Fibroblast of skin of right biceps (primary cell): ENCODE data around the gene FUT7.
"Not testable (repeated sequence)": the region's sequence is repeated elsewhere in the genome, so short reads cannot be mapped to it uniquely, and the experiment has no call there.

ENCODE experiments used
- DNase-seq: peaks from one replicate; pipeline ENCODE4 v3.0.0-alpha.2; 2013

The FUT7 gene

DNA sequence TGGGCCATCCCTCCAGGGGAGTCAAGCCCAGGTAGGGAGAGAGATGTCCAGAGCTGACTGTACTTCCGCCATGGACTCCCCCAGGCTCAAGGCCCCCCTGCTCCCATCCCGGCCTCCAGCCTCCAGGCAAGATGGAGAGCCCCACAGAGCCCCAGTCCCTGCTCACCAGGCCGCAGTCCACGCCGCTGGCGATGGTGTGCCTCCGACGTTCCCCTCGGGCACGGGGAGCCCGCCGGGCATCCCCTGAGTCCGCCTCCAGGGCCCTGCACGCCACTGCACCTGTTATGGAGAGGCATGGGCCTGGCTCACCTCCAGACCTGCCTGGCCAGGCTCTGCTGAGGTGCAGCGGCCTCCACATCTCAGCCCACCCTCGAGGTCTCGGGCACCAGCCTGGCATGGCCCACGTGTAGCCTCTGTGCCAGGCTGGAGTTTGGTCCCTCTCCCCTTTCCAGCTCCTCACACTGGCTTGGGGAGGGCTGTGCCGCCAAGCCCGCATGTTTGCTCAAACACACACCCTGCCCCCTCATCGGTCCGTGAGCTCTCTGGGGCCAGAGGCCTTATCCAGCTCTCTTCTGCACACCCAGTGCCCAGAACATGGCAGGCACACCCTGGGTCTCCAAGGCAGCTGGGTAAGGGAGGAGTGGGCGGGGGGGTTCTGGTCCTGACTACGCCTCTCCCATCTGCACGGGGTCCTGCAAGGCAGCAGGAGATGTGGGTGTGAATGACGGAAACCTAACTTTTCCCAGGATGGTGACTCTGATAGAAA, 34.4 kb upstream of the FUT7 start:
- DNase-seq = no peak

DNA sequence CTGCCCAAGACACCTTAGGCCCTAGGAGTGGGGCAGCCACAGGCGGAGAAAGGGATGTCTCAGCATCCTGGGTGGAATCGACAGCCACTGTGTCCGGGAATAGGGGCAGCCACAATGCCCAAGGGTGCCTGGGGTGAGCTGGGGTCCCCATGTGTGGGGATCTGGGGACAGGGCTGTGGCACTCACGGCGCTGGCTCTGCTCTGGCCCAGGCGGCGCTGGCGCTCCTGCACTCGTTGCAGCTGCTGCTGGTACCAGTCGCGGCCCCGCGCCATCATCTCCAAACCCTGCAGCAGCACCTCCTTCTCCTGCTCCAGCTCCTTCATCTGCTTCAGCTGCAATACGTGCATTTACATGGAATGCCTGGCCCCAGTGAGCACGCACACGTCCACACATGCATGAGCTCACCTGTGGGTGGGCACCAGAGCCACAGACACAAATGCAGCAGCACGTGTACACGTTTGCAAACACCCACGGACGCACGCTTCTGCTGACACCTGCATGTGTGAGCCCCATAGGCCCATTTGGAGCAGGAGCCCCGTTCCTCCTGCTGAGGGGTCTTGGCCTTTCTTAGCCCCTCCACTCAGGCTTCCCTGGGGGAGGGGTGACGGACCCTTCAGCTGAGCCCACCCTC, 33.6 kb upstream of the FUT7 start:
- DNase-seq = no peak

DNA sequence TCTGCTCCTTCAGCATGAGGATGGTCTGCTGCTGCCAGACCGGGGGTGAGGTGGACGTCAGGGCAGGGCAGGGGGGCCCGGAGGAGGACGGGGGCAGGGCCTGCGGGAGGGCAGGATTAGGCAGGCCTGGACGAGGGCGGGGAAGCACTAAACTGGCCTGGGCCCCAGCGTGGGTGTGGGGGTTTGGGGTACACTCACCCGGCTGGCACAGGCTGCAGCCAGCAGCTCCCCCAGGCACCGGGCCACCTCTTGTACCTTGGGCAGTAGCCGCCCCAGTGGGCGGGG, 32.9 kb upstream of the FUT7 start:
- no peak for DNase-seq

DNA sequence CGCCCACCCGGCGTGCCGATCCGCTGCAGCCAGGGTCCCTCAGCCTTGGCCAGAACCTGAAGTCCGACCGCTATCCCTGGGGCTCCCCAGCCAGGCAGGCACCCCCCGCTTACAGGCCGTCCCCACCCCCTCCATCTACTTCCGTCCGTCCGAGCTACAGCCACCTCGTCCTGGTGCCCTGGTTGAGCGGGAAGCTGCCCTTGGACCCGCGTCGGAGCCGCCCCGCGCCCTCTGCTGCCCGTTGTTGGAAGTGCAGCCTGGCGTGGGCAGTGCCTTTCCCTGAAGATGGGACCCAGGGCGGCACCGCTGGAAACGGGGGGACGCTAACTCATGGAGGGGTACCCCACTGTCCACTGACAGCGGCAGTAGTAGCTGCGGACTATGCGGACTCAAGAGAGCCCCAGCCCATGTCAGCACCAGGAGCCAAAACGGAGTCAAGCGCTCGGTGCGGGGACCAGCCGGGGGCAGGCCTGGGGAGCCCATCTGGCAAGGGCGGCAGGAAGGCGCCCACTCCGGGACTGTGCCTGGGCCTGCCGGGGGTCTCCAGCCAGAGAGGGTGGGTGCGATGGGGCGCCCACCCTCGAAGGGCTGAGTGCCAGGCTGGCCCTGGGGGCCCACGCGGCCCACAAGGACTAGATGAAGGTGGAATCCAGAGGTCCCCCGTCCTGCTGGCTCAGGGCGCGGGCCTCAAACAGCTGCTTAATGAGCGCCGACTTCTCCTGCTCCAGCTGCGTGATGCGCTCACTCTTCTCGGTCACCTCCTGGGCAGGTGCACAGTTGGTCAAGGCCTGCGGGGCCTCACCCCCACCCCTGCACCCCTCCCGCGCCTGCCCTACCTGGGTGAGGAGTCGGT, 32.4 kb upstream of the FUT7 start:
- DNase-seq = peak; percentile 30

DNA sequence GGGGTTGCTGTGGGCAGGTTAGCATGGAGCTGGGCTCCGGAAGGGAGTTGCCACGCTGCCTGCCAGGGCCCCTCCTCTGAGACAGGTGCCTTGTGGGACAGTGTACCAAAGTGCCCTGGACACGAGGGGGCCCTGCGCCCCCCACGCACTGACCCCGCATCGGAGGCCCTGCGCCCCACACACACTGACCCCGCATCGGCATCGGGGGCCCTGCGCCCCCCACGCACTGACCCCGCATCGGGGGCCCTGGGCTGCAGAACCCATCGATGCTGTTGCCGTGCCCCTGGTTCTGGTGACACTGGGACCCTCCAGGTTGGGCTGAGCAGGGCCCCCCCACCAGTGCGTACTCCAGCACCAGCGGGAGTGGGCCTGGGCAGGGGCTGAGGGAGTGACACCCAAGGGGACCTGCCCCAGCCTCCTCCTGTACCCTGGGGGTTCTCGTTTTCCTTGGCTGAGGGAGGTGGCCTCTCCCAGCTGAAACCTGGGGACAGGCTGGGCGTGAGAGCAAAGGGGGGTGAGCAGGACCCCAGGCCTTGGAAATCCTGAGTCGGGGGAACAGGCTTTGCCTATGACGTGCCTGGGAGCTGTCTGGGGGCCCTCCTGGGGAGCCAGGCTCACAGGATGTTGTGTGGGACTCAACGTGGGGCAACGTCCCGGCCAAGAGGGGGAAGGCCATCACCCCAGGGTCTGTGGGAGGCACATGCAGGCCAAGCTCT, 31.6 kb upstream of the FUT7 start:
- no peak for DNase-seq

DNA sequence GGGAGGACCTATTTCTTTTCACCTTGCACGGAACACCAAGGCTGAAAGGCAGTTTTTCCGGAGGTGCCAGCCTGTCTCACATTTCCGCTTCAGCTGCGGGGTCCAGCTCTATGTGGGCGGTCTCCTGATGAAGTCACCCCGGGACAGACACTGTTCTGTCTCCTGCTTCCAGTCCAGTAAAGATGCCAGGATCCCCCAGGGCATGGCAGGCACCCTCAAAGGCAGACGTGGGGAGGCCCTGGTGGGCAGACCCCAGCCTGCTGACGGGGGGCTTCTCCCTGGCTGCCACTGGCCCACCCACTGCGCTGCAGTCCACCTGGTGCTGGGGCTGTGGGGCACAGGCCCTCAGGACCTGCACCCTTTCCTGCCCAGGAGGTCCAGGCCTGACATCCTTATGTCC, 30.9 kb upstream of the FUT7 start:
- not testable (repeated sequence) for DNase-seq

DNA sequence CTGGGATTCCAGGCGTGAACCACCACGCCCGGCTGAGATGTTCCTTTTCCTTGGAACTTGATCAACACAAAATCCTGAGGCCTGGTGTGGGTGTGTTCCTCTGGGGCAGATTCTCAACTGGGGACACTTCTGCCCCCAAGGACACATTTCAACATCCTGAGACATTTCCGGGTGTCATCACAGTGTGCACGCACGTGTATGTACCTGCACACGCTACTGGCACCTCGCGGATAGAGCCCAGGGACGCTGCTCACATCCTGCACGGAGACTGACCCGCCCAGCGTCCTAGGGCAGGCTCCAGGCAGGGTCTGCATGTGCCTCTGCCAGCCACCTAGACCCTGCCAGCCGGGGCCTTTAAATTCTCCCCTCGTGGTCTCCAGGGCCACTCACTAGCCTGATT, 30.5 kb upstream of the FUT7 start:
- no peak for DNase-seq

DNA sequence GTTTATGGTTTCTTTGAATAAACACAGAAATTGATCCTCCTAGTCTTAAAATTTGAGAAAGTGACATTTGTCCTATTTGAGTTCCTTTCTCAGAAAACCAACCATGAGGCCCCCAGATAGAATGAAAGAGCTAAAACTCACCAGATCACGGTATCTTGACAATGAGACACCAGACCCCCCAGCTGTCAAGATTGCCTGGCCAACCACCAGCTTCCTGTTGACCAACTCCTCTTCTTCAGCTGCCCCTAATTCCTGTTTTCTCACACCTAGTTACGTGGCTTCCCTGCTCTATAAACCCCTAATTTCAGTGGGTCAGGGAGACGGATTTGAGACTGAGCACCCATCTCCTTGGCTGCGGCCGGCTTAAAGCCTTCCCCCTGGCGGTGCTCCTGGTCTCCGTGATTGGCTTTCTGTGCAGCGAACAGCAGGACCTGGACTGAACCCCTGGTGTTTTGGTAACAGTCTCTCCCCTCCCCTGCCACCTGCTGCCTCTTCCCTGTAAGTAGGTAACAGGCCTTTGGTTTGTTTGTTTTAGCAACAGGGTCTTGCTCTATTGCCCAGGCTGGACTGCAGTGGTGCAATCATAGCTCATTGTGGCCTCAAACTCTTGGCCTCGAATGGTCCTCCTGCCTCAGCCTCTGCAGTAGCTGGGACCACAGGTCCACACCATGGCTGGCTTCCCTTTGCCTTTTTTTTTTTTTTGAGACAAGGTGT, 26.8 kb upstream of the FUT7 start:
- no peak for DNase-seq

DNA sequence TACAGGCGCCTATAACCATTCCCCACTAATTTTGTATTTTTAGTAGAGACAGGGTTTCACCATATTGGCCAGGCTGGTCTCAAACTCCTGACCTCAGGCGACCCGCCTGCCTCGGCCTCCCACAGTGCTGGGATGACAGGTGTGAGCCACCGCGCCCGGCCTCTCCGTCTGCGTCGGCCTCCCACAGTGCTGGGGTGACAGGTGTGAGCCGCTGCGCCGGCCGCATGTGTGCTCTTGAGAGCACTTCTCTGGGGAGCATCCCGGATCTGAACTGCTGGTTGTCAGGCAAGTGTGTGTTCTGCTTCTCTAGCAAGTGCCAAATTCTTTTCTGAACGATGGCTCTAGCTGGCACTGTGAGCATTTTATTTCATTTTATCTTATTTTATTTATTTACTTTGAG, 25.7 kb upstream of the FUT7 start:
- DNase-seq = no peak

DNA sequence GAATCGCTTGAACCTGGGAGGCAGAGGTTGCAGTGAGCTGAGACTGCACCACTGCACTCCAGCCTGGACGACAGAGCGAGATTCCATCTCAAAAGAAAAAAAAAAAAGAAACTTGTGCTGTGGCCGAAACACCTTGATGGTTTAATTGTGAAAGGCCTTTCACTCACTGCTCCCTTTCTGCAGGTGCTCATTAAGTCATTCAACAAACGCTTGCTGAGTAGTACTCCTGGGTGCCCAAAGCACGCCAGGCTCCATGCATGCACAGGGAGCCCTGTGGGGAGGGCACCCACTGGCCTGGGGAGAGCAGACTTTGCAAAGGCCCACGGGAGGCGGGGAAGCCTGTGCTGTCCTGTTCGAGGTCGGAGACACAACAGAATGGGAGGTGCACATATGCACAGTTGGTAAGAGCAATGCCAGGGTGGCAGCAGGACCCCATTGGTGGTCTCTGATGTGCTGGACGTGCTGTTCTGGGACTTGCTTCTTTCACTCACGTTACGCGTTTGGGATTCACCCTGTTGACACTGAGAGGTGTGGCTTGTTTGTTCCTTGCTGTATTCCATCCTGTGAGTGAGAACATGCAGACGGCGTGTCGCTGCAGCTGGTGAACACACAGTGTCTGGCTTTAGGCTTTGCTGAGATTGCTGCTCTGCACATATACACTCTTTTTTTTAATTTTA, 25.0 kb upstream of the FUT7 start:
- DNase-seq = no peak

DNA sequence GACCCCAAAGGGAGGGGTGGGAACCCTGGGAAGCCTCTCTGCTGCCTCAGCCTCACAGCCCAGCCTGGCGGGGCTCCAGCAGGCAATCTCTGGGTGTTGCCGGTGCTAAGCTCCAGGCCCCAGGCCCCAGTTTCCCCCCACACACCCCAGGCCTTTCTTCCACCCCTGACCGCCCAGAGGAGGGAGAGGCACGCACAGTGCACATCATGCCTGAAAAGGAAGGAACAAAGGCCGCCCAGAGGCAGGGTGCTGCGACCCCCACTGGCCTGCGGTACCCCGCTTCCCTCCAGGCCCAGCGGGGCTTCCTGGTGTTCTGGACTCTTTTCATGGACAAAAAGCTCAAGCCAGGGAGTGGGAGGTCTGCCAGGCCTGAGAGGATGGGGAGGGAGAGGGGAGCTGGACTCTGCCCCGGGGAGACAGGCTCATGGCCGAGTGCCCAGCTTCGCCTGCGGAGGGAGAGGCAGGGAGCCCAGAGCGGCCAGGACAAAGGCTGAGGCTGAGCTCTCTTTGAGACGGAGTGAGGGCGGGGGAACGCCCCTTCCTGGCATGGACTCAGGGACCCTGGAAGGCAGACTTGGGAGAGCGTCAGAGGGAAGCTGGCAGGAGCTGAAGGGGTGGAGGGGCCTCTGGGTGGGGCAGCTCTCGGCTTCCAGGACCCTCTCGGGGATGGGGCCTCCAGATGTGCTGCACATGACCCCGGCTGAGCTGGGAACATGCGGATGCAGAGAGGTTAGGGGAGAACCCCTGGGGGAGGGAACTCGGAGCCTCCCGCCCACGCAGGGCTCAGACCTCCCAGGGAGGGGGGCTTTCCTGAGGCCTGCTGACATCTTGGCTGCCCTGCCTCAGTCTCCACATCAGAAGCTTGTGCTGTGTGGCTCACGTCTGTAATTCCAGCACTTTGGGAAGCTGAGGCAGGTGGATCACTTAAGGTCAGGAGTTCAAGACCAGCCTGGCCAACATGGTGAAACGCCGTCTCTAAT, 23.8 kb upstream of the FUT7 start:
- peak; percentile 24 for DNase-seq

DNA sequence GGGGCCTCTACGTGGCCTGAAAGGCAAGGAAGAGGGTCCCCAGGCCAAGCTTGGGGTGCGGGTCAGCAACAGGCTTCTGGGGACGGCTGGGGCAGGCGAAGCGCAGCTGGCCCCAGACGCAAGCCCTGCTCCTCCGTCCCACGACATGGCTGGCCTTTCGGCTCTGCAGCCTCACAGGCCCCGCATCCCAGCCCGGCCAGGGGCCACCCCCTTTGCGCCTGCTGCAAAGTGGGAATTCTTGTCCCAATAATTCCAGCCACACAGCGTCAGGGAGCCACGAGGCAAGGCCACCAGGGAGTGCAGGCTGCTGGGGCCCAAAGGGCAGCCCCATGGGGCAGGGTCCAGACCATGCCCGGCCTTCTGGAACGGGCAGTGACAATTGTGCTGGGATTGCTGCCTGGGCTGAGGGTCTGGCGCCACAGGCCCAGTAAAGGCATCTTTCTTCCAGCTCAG, 23.1 kb upstream of the FUT7 start:
- DNase-seq = no peak

DNA sequence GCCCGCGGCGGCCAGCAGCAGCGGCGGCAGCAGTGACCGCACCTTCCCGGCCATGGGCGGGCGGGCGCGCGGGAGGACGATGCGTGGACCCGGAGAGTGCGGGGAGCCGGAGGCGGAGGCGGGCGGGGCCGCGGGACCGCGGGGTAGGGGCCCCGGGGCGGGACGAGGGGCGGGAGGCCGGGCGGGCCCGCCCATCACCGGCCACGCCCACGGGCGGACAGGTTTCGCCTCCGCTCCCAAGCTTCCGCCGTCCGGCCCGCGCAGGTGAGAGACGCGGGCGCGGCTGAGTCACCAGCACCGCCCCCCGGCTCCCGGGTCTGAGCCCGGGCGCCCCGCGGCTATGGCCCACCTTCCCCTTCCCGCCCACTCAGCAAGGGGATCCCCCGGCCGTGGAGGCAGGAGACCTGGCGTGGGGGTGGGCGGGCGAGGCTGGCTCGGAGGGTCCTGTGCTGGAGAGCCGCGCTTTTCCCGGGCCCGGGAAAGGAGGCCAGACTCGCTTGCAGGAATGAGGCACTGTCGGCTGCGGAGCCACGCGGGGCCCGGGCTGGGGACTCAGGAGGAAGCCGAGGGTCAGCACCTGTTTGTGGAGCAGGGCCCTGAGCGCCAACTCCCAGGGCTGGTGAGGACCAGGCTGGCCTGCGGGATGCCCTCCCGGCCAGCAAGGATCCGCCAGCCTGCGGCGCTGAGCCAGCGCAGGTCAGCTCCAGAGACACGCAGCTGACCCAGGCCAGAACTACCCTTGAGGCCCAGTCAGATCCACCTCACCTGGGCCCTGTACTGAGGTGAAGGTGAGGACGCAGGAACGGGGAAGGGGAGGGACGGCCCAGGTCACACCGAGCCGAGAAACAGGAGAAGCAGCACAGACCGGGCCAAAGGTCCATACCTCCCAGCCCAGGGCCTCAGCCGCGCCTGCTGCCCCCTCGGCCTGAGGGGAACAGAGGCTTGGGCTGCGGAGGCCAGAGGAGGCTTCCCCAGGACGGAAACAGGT, 22.4 kb upstream of the FUT7 start, which contains the start of gene ENTPD2:
TSS of gene ENTPD2 (minus strand) at position 118 of the 988 bp plus-strand sequence. CDS start at position 54, 64 bp downstream.
- DNase-seq = no peak

DNA sequence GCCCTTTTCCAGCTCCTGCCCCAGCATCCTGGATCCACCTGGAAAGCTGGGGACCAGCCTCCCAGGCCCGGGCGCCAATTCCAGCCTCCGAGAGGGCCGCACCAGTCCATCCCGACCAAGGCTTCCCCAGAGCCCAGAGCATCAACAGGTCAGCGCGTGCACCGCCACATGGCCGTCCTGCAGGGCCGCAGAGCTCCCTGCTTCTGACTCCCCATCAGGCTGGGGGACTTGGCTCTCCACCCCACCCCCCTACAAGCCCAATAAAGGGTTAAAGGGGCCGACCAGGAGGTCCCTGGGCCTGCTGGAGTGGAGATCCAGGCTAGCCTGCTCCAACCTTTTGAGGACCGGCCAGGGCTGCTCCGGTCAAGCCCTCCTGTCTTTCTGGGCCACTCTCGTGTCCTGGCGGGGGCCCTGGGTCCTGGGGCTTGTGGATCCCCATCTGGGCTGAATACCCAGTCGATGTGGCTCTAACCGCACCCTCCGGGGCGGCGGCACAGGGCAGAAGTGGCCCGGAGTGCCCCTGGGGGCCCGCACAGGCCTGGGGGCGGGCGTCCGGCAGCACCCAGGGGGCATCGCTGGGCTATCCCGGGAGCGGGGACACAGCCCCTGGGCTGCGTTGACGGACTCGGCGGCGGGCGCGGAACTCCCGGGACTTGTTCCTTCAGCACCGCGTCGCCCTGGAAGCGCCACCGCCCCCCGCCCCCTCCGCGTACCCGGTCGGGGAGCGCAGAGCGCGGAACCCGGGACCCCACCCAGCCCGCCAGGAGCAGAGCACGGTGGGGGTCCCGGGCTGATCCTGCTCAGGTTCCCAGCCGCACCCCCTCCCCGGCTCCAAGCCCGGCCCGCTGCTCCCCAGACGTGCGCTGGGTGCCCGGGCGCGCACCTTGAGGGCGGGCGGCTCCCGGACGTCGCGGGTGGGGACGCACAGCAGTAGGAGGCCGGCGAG, 21.4 kb upstream of the FUT7 start:
- DNase-seq = no peak

DNA sequence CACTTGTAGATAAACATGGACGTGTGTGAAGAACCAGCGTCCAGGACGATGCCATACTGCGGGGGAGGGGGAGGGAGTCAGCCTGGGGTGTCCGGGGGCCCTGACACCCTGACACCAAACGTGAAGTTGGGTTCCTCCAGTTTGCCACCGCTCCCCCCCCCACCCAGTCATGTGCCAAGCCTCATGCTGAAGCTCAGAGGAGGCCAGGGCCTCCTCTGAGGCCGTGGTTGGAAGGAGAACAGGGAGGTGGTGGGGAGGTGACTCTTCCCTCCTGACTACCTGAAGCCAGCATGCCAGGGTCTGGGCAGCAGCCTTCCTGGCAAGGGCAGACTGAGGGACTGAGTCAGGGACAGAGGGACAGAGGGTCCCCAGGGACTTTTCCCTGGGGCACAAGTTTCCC, 20.4 kb upstream of the FUT7 start:
- DNase-seq = no peak

DNA sequence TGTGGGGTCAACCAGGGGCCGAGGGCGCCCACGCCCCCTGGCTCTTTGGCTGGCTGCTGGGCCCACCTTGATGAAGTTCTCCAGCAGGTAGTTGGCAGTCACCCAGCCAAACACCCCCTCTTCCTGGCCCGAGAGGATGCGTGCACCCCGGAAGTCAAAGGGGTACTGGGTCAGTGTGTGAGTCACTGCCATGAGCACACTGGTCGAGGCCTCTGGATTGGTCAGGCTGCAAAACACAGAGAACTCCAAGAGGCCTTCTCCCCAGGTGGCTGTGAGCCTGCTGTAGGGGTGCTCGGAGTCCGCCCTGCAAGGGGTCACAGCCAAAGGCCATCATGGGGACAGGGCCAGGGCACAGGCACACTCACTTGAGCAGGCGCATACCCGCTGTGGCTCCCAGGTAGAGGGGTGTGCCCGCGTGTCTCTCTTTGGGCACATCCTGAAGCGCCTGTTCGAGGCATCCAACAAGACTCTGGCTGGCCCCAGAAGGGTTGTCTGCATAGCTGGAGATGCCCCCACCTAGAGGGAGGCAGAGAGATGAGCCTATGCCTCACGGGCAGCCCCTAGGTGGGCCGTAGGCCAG, 19.3 kb upstream of the FUT7 start:
- no peak for DNase-seq

DNA sequence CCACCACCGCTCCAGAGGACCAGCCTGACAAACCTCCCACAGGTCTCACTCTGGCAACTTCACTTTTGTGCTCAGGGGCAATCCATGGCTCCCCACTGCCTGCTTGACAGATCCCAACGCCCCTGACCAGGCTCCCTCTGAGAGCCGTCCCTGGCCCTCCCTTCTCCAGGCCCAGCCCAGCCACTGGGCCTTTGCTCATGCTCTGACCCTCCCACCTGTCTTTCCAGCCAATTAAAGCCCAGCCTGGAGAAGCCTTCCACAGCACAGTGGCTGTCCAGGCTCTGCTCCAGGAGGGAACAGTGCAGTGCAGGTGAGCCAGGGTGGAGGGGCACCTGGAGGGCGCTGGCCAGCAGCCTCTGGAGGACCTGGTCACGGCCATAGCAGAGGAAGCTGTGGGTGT, 18.7 kb upstream of the FUT7 start:
- DNase-seq = no peak
